Ammon's horn (tissue), 1 donor: ENCODE data around the gene NBAS.
"Not testable (repeated sequence)": the region's sequence is repeated elsewhere in the genome, so short reads cannot be mapped to it uniquely, and the experiment has no call there.

Experiments used
- DNase-seq: peaks from one replicate; pipeline ENCODE4 v3.0.0-alpha.2; 2016; ENCODE audit warnings: low spot score

The NBAS gene

DNA sequence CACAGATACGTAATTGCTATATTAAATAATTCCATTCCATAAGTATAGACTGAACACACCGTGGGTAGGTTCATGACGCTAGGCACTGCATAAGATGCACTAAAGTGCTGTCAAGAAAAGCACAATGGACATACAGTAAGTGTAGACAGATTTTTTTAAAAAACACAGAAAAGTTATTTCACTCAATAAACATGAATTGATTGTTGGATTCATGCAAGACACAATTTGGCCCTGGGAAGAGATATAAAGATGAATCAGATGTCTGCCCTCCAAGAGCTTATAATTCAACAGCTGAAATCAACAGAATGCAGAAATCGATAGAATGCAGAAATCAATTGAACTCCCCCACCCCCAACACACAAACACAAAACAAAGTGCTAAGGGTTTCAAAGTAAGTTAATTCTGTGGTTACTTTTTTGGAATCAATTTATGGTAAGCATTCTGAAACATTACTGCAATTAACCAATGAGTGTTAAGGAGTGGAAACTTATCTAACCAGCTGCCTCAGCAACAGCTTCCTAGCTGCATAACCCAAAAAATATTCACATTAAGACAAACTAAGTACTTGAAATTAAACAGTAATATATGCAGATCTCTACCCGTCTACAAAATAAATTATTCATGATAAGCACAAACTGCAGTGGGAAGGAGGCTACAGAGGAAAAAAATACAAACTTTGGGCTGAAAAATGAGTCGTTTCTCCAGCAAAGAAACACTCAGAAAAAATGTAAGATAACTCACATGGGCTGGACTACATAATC, 1.6 kb downstream of the NBAS start:
- DNase-seq: no peak

- DNase-seq: no peak
These were observed 3.2 kb downstream of the NBAS start for GRCh38 chr2:15557887-15558311.

GRCh38 chr2:15556311-15556930, 4.7 kb downstream of the NBAS start:
- no peak for DNase-seq

GRCh38 chr2:15555760-15556193, 5.4 kb downstream of the NBAS start:
- DNase-seq: no peak

DNA sequence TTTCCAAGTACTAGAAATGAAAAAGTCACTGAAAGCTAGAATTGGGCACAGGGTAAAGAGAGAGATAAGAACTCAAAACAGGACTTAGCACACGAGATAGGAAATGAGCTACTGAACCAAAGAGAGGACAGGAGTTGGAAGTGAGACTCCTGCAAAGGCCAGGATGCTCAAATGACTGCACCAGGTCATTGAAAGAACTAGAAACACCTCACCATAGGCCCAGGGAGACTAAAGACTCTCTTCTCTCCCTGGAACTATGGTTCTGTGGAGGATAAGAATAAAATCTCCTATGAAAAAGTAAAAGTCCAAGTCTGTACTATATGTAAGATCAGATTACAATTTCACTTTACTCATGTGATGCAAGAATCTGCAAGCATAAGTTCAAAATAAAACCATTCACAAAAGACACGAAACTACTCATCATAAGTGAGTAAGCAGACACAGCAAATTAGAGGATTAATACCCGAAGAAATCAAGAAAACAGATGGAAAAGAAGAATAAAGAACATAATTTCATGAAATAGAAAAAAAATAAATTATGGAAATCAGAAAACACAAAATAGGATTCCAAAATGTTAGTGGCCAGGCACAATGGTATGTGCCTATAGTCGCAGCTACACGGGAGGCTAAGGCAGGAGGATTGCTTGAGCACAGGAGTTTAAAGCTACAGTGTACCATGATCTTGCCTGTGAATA, 6.5 kb downstream of the NBAS start:
- no peak for DNase-seq

GRCh38 chr2:15553951-15554350, 7.2 kb downstream of the NBAS start:
- DNase-seq: no peak

DNA sequence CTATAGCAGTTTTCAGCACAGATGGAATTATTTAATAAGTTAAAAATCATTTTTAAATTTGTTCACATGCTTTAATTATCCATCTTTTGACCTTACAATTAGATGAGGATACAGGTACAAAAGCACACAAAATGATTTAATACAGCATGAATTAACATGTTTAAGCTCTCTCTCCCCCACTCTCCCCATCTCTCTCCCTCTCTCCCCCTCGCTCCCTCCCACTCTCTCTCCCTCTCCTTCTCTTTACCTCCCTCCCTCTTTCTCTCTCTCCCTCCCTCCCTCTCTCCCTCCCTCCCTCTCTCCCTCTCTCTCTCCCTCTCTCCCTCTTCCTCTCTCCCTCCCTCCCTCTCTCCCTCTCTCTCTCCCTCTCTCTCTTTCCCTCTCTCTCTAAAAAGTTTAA, 7.6 kb downstream of the NBAS start:
- DNase-seq: no peak

GRCh38 chr2:15548974-15549373, 12.2 kb downstream of the NBAS start:
- DNase-seq: no peak

- peak; percentile 27 for DNase-seq
These were observed 13.8 kb downstream of the NBAS start for GRCh38 chr2:15547115-15547876.

DNA sequence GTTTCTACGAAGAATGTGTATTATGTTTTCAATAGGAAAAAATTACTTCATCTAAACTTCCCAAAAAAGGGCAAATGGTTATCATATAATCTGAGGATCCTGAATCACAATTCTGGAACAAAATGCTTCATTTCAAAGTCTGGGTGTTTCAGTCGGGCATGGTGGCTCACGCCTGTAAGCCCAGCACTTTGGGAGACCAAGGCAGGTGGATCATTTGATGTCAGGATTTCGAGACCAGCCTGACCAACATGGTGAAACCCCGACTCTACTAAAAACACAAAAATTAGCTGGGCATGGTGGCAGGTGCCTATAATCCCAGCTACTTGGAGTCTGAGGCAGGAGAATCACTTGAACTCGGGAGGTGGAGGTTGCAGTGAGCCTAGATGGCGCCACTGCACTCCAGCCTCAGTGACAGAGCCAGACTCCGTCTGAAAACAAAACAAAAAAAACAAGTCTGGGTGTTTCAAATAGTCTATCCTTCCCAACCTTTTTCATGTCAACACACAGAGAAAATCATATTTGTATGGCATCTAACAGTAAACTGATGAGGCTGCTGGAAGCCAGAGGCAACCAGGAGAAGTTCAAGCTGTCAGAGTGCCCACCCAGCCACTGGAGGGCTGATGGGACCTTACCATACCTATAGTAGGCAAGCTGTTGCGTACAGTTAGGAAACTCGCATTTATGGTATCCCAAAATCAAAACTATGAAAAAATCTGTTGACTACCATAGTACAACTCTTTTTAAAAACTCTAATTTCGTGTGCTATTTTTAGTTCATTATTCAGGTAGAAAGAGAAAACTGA, 14.6 kb downstream of the NBAS start:
- no peak for DNase-seq

DNA sequence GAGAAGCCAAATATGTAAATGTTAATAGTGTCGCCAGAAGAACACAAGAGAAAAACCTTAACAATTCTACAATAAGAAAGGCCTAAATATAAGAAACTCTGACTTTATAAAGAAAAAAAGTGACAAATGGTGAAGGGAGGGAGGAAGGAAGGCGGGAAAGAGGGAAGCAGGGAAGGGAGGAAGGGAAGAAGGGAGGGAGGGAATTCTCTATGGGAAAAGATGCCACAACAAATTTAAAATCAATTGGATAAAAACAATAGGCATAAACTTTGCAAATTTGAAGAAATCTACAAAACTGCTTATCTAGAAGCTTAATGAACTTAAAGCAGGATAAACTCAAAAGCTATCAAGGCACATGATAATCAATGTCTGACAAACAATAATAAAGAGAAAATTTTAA, 16.9 kb downstream of the NBAS start:
- DNase-seq: no peak

GRCh38 chr2:15543541-15543940, 17.6 kb downstream of the NBAS start:
- DNase-seq: no peak

GRCh38 chr2:15543053-15543452, 18.1 kb downstream of the NBAS start:
- DNase-seq: no peak

- not testable (repeated sequence) for DNase-seq
These were observed 18.9 kb downstream of the NBAS start for GRCh38 chr2:15542269-15542668.

DNA sequence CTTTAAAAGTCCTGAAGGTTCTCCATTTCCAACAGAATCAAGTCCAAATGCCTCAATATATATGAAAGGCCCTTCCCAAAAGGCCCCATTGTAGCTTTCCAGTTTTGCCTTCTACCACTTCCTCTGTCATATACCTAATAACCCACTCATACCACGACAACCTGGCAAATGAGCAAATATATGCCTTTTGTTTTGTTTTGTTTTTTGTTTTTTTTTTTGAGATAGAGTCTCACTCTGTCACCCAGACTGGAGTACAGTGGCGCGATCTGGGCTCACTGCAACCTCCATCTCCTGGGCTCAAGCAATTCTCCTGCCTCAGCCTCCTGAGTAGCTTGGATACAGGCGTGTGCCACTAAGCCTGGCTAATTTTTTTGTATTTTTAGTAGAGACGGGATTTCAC, 20.6 kb downstream of the NBAS start:
- DNase-seq: not testable (repeated sequence)

DNA sequence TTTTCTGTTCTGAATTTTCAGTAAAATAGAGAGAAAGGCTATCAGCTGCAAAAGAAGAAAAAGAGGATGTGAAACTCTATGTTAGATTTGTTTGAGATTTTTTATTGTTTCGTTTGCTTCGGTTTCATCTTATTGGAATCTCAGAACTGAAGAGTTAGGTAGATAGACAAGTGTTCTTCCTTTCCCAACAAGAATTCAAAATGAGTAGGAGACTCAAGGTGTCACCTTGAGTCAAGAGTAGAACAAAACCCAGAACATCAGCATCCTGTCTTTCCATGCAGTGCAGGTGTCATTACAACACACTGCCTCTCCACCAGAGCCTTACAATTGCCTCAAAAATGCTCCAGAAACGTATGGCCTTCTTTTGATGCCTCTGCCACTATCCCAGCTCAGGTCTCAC, 21.1 kb downstream of the NBAS start:
- no peak for DNase-seq

GRCh38 chr2:15538792-15539191, 22.3 kb downstream of the NBAS start:
- no peak for DNase-seq

GRCh38 chr2:15533860-15534480, 27.2 kb downstream of the NBAS start:
- DNase-seq: no peak

DNA sequence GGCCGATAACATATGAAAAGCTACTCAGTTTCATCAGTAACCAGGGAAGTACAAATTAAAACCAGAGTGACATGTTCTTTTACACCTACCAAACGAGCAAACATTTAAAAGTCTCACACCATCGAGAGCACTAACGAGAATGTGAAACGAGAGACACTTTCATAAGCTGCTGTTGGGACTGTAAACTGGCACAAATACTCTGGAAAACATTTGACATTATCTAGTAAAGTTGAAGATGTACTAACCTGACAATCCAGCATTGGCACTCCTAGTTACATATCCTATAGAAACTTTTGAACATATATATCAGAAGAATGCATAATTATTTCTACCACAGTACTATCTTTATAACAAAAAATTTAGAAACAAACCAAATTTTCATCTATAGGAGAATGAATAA, 28.1 kb downstream of the NBAS start:
- no peak for DNase-seq

DNA sequence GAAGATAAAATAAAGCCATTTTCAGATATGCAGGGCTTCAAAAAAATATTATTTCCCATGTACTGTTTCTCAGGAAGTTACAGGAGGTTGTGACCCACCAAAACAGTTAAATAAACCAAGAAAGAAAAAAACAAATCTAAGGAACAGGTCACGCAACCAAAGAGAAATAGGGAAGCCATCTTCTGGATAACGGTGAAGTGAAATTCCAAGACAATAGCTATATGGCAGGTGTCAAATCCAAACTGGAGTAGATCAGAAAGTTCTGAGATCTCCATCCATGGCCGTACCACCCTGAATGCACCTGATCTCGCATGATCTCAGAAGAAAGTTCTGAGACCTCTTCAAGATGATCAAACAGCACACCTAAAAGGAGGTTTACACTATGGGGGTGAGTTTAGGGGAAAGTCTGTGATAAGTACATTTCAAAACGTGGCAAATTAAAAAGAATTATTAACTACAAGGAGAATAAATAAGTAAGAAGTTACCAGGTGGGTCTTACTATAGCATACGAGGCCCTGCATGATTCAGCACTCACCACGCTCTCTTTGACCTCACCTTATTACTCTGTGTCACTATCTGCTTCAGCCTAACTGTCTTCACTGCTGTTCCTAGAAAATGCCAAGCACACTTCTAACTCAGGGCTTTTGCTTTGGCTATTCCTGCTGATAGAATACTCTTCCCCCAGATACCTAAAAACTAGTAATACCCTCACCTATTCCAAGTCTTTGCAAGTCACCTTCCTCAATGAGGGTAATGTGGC, 29.9 kb downstream of the NBAS start:
- no peak for DNase-seq
